ENCODE measurements around the gene ADK.
"Not testable (repeated sequence)": the region's sequence is repeated elsewhere in the genome, so short reads cannot be mapped to it uniquely, and the experiment has no call there.

The ADK gene

DNA sequence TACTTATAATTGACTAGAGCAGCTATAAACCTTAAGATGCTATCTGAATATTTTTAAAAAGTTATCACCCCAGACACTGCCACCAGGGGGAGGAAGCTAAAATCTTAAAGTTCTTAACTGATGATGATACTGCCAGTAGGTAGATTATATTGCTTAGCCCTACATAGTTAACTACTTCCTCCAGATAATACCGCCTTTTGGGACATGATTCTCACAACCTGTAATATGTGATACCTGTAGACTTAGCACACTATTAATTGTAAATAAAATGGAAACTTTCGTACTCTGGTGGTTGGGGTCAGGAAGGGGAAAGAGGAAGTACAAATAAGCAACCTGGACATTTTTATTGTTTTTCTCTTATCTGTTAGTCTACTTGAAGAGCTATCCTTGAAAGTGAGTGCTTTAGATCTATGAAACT lies 268.9 kb downstream of the ADK start:
- DNase-seq (ENCODE audit: low read depth in 2 of 2) = no peak

- DNase-seq (ENCODE audit: low read depth in 2 of 2) = no peak
Measured at GRCh38 chr10:74424565-74424964, 273.5 kb downstream of the ADK start.

- no peak for DNase-seq (ENCODE audit: low read depth in 2 of 2)
Measured at GRCh38 chr10:74425456-74426001, 274.5 kb downstream of the ADK start.

- no peak for DNase-seq (ENCODE audit: low read depth in 2 of 2)
Measured at GRCh38 chr10:74431816-74432215, 280.8 kb downstream of the ADK start.

- DNase-seq (ENCODE audit: low read depth in 2 of 2) = no peak
Measured at GRCh38 chr10:74432841-74433594, 282.0 kb downstream of the ADK start.

DNA sequence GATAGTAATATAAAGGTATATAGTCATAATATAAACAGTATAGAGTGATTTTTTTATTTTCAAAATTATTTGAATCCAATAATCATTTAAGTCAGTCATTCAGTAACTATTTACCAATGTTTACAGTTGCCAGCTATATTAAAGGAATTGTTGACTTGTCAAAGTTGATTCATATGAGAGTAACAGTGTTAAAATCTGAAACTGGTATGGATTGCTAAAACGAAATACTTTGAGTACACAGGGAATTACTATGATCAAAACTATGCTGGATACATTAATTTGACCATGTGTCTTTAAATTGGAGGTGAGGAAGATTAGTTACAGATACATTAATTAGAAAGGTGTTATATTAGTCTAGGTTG lies 282.6 kb downstream of the ADK start:
- DNase-seq (ENCODE audit: low read depth in 2 of 2) = no peak

- no peak for DNase-seq (ENCODE audit: low read depth in 2 of 2)
Measured at GRCh38 chr10:74433993-74434392, 283.0 kb downstream of the ADK start.

- no peak for DNase-seq (ENCODE audit: low read depth in 2 of 2)
Measured at GRCh38 chr10:74434547-74434946, 283.5 kb downstream of the ADK start.

DNA sequence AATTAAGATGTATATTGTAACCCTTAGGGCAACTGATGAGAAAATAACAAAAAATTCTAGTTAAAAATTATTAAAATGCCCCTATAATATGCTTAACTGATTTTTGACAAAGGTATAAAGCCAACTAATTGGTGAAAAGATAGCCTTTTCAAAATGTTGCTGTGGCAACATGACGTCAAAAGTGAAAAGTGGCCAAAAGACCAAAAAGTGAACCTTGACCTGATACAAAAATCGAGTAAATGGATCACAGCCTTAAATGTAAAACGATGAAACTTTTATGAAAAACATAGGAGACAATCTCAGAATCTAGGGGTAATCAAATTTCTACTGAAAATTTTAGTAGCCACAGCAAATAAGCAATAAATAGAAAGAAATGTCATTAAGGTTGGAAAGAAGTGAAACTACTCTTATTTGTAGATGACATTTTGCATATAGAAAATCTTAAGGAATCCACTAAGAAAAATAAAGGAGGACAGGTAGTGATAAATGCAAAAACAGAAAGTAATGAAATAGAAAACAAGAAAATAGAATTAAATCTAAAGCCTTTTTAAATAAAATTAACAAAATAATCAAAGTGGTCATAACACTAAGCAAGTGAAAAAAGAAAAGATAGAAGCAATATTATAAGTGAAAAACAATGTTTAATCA lies 285.6 kb downstream of the ADK start:
- no peak for DNase-seq (ENCODE audit: low read depth in 2 of 2)

- DNase-seq (ENCODE audit: low read depth in 2 of 2) = no peak
Measured at GRCh38 chr10:74437822-74438221, 286.8 kb downstream of the ADK start.

DNA sequence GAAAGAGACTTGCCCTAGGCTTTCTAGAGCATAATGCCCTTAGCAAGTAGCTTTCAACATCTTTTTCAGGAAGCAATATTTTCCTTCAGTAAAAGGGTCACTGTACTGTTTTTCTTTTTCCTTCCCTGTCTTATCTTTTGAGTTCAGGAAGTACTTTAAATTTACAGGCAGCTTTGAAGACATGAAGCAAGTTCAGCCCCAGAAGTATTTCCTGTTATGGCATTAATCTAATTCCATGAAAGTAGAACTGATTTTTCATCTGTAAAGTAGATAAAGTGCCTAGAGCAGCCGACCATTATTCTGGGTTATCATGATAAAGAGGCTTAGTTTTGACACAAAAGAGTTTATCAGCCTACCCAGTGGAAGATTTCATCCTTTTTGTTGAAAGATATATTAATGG lies 288.2 kb downstream of the ADK start:
- no peak for DNase-seq (ENCODE audit: low read depth in 2 of 2)

GRCh38 chr10:74445493-74445892 lies 294.5 kb downstream of the ADK start:
- DNase-seq (ENCODE audit: low read depth in 2 of 2) = no peak

GRCh38 chr10:74450602-74451001 lies 299.6 kb downstream of the ADK start:
- no peak for DNase-seq (ENCODE audit: low read depth in 2 of 2)

DNA sequence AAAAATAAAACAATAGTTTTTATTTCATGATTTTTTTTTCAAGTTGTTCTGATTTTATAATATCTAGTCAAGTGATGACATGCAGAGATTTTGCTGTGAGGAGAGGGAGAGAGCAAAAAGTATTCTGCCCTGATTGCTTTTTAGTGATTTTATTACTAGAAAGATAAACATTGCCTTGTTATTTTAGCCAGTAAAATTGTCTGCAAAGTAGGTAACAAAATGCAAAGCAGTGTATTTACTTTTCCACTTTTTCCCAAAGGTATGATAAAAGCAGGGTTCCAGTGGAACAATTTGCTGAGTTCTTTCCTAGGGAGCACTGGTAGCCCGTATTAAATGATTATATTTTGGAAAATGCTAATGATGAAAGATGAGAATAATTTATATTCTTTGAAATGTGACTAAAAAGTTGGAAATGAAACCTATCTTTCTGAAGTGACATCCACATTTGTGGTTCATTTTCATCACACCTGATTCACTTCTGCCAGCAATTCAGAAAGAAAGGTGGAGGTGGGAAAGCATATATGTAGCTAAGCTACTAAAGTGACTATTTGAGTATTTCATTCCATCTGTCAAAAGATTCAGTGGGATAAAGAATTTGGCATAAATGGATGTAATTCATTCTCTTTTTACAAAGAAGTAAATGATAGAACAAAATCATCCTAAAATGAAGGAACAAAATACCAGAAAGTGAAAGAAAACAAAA lies 300.3 kb downstream of the ADK start:
- DNase-seq (ENCODE audit: low read depth in 2 of 2) = no peak

- no peak for DNase-seq (ENCODE audit: low read depth in 2 of 2)
Measured at GRCh38 chr10:74453169-74453568, 302.1 kb downstream of the ADK start.

- not testable (repeated sequence) for DNase-seq (ENCODE audit: low read depth in 2 of 2)
Measured at GRCh38 chr10:74457478-74457877, 306.5 kb downstream of the ADK start.

- DNase-seq (ENCODE audit: low read depth in 2 of 2) = no peak
Measured at GRCh38 chr10:74460812-74461211, 309.8 kb downstream of the ADK start.

DNA sequence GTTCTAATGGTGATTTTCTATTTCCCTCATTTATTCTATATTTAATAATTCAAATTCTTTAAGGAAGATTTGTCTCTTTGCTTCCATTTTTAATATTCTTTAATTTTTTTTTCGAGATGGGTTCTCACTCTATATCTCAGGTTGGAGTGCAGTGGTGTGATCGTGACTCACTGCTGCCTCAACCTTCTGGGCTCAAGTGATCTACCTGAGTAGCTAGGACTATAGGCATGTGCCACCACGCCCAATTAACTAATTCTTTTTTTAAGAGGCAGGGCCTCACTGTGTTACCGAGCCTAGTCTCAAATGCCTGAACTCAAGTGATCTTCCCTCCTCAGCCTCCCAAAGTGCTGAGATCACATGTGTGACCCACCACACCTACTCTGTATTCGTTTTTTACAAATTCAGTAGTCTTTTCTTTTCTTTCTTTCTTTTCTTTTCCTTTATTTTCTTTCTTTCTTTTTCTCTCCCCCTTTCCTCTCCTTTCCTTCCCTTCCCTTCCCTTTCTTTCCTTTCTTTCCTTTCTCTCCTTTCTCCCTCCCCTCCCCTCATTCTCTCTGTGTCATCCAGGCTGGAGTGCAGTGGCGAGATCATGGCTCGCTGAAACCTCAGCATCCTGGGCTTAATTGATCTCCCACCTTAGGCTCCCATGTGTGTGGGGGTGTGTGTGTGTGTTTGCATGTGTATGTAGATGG lies 323.1 kb downstream of the ADK start:
- DNase-seq (ENCODE audit: low read depth in 2 of 2) = no peak

DNA sequence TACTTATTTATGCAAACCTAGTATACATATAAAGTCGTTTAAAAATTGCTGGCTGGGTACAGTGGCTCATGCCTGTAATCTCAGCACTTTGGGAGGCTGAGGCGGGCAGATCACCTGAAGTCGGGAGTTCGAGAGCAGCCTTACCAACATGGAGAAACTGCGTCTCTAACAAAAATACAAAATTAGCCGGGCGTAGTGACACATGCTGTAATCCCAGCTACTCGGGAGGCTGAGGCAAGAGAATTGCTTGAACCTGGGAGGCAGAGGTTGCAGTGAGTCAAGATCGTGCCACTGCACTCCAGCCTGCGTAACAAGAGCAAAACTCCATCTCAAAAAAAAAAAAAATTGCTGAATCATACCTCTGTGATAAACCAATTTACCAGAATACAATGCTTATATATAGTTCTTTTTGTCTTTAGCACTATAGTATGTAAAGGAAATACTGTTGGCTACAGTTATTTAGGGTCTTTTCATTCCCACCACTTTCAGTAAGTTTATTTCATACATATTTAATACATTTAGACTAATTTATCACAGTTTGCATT lies 325.2 kb downstream of the ADK start:
- DNase-seq (ENCODE audit: low read depth in 2 of 2) = not testable (repeated sequence)

GRCh38 chr10:74480778-74481177 lies 329.8 kb downstream of the ADK start:
- DNase-seq (ENCODE audit: low read depth in 2 of 2) = no peak

- no peak for DNase-seq (ENCODE audit: low read depth in 2 of 2)
Measured at GRCh38 chr10:74483356-74483755, 332.3 kb downstream of the ADK start.

GRCh38 chr10:74485283-74485682 lies 334.3 kb downstream of the ADK start:
- no peak for DNase-seq (ENCODE audit: low read depth in 2 of 2)

All from stimulated activated CD8-positive, alpha-beta memory T cell treated with anti-CD3 and anti-CD28 coated beads, Interleukin-15, amount 100 ng/mL, for 4 hours (primary cell).